ENCODE measurements around the gene NACC1. TPM values are rescaled to one million over a fixed set of nuclear protein-coding genes. Genes with fewer than 3 reads are reported as not detected.
A peak's percentile ranks its signal among the peaks of the same experiment; 100 is the strongest.

NACC1 gene
- total and polyA plus RNA-seq, 2 experiments from 2014 or later, result 11.1 to 35.0 TPM

DNA sequence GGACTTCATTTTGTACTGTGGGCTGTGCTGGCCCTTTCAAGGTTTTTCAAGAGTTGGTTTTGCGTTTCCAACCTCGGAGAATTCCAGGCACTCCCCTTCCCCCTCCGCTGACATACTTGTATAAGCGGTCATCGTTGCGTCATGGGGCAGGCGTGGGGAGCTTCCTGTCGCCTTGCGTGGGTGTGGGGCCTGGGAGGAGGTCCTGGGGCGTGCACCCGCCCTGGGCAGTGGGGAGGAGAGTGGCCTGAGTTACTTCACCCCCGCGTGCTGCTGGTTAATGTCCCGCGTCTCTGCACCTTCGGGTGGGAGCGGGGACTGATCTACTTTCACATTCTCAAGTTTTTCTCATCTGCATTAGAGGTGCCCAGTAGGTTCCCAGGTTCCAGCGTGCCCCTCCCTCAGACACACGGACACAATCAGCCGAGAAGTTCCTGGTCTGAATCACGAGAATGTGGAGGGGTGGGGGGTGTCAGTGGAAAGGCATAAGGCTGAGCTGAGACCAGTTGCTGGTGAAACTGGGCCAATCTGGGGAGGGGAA is 36.2 kb downstream of the NACC1 start:
- 1% methylated on average over 21 of the region's 21 CpGs for WGBS (ENCODE audit: low lambda C conversion rate, missing lambda C conversion rate)
- TF ChIP-seq, protein P1, sequence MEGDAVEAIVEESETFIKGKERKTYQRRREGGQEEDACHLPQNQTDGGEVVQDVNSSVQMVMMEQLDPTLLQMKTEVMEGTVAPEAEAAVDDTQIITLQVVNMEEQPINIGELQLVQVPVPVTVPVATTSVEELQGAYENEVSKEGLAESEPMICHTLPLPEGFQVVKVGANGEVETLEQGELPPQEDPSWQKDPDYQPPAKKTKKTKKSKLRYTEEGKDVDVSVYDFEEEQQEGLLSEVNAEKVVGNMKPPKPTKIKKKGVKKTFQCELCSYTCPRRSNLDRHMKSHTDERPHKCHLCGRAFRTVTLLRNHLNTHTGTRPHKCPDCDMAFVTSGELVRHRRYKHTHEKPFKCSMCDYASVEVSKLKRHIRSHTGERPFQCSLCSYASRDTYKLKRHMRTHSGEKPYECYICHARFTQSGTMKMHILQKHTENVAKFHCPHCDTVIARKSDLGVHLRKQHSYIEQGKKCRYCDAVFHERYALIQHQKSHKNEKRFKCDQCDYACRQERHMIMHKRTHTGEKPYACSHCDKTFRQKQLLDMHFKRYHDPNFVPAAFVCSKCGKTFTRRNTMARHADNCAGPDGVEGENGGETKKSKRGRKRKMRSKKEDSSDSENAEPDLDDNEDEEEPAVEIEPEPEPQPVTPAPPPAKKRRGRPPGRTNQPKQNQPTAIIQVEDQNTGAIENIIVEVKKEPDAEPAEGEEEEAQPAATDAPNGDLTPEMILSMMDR (IDR thresholded peaks at IDR 0.05; ENCODE audit: poor library complexity), result no peak
- no peak for TF ChIP-seq EZH2phosphoT487 (IDR thresholded peaks at IDR 0.05; ENCODE audit: low read depth, severe bottlenecking, unreplicated experiment)
- TF ChIP-seq EZH2 (IDR thresholded peaks at IDR 0.05; ENCODE audit: borderline replicate concordance), result no peak
- Histone ChIP-seq H3K4me3 (peak overlapping the region; percentile 90), H2AFZ (no peak overlapping the region), H3K79me2 (peaks cover 36% of the 10 kb centered on the region), H3K4me1 (ENCODE audit: insufficient read depth) (peaks cover 14% of the 10 kb centered on the region), H3K27ac (peak overlapping the region; percentile 99), H3K9me2 (replicated peaks; ENCODE audit: insufficient read depth) (no peaks in the 10 kb centered on the region), H4K20me1 (ENCODE audit: insufficient read depth, poor library complexity, severe bottlenecking) (peaks cover 16% of the 10 kb centered on the region), H3K9me3 (ENCODE audit: low read depth) (no peaks in the 10 kb centered on the region), H3K4me2 (peak overlapping the region; percentile 96), H3K36me3 (replicated peaks; ENCODE audit: insufficient read depth, low read depth) (no peaks in the 10 kb centered on the region), H3K27me3 (no peaks in the 10 kb centered on the region)
- DNase-seq (ENCODE audit: low spot score), result peak; percentile 88

DNA sequence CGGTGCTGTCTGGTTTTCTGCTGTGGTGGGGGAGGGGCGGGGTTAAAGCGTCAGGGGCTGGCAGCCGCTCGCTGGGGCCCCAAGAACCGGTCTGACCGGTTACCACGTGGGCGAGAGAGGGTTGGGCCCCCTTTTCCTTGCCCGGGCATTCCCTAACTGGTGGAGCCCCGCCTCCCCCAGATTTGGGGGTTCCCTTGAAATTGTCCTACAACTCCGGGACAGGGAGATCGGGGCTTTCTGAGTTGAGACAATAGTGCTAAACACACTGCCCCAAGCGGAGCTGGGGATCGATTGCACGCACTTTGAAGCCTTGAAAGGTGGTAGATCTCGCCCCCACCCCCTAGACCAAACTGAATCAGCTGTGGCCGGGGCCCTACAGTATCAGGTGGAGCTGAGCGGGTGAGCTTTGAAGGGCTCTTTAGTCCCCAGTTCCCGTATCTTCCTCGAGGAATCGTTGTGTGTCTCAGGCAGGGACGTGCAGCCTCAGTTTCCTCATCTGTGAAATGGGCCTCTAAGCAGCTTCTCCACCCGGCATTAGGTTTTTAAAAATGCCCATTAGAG is 36.9 kb downstream of the NACC1 start:
- peaks cover 12% of the 10 kb centered on the region for H3K4me1 ChIP-seq (ENCODE audit: insufficient read depth)
- no peaks in the 10 kb centered on the region for H3K36me3 ChIP-seq (replicated peaks; ENCODE audit: insufficient read depth, low read depth)
- DNase-seq (ENCODE audit: low spot score), result peak; percentile 92
- H3K4me3 ChIP-seq, result peak overlapping the region; percentile 90
- H3K4me2 ChIP-seq, result peak overlapping the region; percentile 96
- H3K9me2 ChIP-seq (replicated peaks; ENCODE audit: insufficient read depth), result no peaks in the 10 kb centered on the region
- H2AFZ ChIP-seq, result no peak overlapping the region
- H4K20me1 ChIP-seq (ENCODE audit: insufficient read depth, poor library complexity, severe bottlenecking), result peaks cover 16% of the 10 kb centered on the region
- no peaks in the 10 kb centered on the region for H3K27me3 ChIP-seq
- no peaks in the 10 kb centered on the region for H3K9me3 ChIP-seq (ENCODE audit: low read depth)
- TF ChIP-seq EZH2phosphoT487 (IDR thresholded peaks at IDR 0.05; ENCODE audit: low read depth, severe bottlenecking, unreplicated experiment) (peak; percentile 62), EZH2 (IDR thresholded peaks at IDR 0.05; ENCODE audit: borderline replicate concordance) (no peak)
- TF ChIP-seq, protein P1 (IDR thresholded peaks at IDR 0.05; ENCODE audit: poor library complexity), result peak; percentile 26
- H3K79me2 ChIP-seq, result peaks cover 33% of the 10 kb centered on the region
- H3K27ac ChIP-seq, result peak overlapping the region; percentile 99
- 3% methylated on average over 18 of the region's 24 CpGs for WGBS (ENCODE audit: low lambda C conversion rate, missing lambda C conversion rate)

DNA sequence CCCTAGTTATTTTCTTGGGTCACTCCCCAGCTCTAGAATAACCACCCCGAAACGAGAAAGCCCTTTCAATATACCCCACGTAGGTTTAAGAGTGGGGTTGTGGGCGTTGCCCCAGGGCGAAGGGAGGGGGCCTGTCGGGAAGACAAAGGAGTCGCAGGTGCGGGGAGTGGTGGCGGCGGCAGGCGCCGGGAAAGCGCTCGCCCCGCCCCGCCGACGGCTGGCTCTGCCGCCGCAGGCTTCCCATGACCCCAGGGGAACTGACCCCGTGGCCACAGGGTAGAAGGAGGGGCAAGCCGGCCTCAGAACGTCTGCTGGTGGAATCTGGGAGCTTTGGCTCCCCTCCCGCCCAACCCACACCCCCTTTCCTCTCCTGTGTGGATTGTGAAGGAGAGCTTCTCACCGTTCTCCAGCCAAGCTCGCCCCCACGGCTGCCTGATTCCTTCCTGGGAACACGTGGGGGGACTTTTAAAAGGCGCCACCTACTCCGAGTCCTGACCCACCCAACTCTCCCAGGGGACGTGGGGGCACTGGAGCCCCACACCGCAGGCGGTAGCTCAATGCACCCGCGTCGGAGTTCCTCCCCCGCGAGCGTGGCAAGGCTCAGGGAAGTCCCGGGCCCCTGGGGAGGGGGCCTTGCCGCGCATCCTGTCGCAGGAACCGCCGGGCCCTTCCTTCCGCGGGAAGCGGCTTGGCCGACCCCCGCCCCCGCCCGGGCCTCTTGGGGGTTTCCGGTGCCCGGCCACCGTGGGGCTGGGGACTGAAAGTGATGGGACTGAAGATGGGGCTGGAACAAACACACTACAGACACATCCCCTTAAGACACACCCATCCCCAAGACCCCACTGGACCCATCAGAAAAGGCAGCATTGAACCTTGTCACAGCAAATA is 37.7 kb downstream of the NACC1 start:
- Histone ChIP-seq H3K9me3 (ENCODE audit: low read depth) (no peaks in the 10 kb centered on the region), H2AFZ (no peak overlapping the region), H3K4me3 (peak overlapping the region; percentile 90), H3K27me3 (no peaks in the 10 kb centered on the region), H4K20me1 (ENCODE audit: insufficient read depth, poor library complexity, severe bottlenecking) (peaks cover 16% of the 10 kb centered on the region), H3K27ac (peak overlapping the region; percentile 99), H3K79me2 (peaks cover 30% of the 10 kb centered on the region), H3K36me3 (replicated peaks; ENCODE audit: insufficient read depth, low read depth) (no peaks in the 10 kb centered on the region), H3K9me2 (replicated peaks; ENCODE audit: insufficient read depth) (no peaks in the 10 kb centered on the region), H3K4me1 (ENCODE audit: insufficient read depth) (peaks cover 12% of the 10 kb centered on the region), H3K4me2 (peak overlapping the region; percentile 96)
- 7% methylated on average over 28 of the region's 55 CpGs for WGBS (ENCODE audit: low lambda C conversion rate, missing lambda C conversion rate)
- DNase-seq (ENCODE audit: low spot score), result peak; percentile 92
- TF ChIP-seq EZH2phosphoT487 (IDR thresholded peaks at IDR 0.05; ENCODE audit: low read depth, severe bottlenecking, unreplicated experiment) (no peak), EZH2 (IDR thresholded peaks at IDR 0.05; ENCODE audit: borderline replicate concordance) (no peak)
- TF ChIP-seq, protein P1 (IDR thresholded peaks at IDR 0.05; ENCODE audit: poor library complexity), result no peak

Measured in hepatocyte (in vitro differentiated cells).